ENCODE data around the gene TMEM89. TPM values are rescaled to one million over a fixed set of nuclear protein-coding genes. Genes with fewer than 3 reads are reported as not detected.

The TMEM89 gene
- polyA plus RNA-seq, 1 donor (not counting 4 experiments of a cell fraction or from before 2014, with no cell fraction given) = not detected

- peaks cover 2% of the 10 kb centered on the region for H3K9me1 ChIP-seq (ENCODE audit: control insufficient read depth, extremely low read depth, insufficient read depth, low read length)
- peaks cover 25 to 48% of the 10 kb centered on the region in 2 experiments for H3K36me3 ChIP-seq (ENCODE audit: control insufficient read depth in 2 of 2, extremely low read depth in 1 of 2, insufficient read depth in 2 of 2, low read length in 2 of 2)
- peak; percentile 69 for DNase-seq (ENCODE audit: low read depth, low spot score)
- H3K79me2 ChIP-seq (ENCODE audit: control insufficient read depth, insufficient read depth, low read length) = peaks cover 50% of the 10 kb centered on the region
- no peak for FAIRE-seq
- H2AFZ ChIP-seq (ENCODE audit: control insufficient read depth, low read length) = no peak within 1 kb of the TSS
- peak within 1 kb of the TSS; percentile 98 for H3K27ac ChIP-seq (ENCODE audit: control insufficient read depth, insufficient read depth, low read length)
- H3K4me3 ChIP-seq (ENCODE audit: control insufficient read depth in 2 of 3, extremely low read depth in 1 of 3, insufficient read depth in 2 of 3, low read depth in 1 of 3, low read length in 3 of 3) = peak within 1 kb of the TSS; percentile 60 to 95 (median 91)
- peak within 1 kb of the TSS; percentile 98 for H3K4me2 ChIP-seq (ENCODE audit: control insufficient read depth, extremely low read depth, insufficient read depth, low read depth, low read length)
- TF ChIP-seq CTCF (optimal IDR thresholded peaks at IDR 0.05 in 1 of 3, IDR thresholded peaks at IDR 0.05 in 1 of 3, conservative IDR thresholded peaks at IDR 0.05 in 1 of 3; ENCODE audit: extremely low read depth in 1 of 3, insufficient read depth in 2 of 3, low read length in 3 of 3) (no peak), EZH2 (IDR thresholded peaks at IDR 0.05; ENCODE audit: low read length) (no peak)
- peaks cover 16% of the 10 kb centered on the region for H4K20me1 ChIP-seq (ENCODE audit: control insufficient read depth, extremely low read depth, insufficient read depth, low read length)
- peak within 1 kb of the TSS; percentile 93 for H3K9ac ChIP-seq (ENCODE audit: control insufficient read depth, extremely low read depth, insufficient read depth, low read length)
- H3K4me1 ChIP-seq (ENCODE audit: control insufficient read depth, extremely low read depth, insufficient read depth, low read length) = peaks cover 78% of the 10 kb centered on the region
- dilution Hi-C loops (cut with MboI; ENCODE audit: extremely low pct_ligation_motif_present, low sequenced_read_pairs) = no loop called here
- no peaks in the 10 kb centered on the region for H3K27me3 ChIP-seq (ENCODE audit: control insufficient read depth, extremely low read depth, insufficient read depth, low read length)
- no peaks in the 10 kb centered on the region for H3K9me3 ChIP-seq (ENCODE audit: control insufficient read depth, low read depth, low read length)
These were observed 26.5 kb downstream of the TMEM89 start, which contains the start of gene COL7A1 for GRCh38 chr3:48595075-48595525. Gene COL7A1 (minus strand): TSS chr3:48595329. CDS start chr3:48595159, 170 bp downstream.

GRCh38 chr3:48594417-48595049 lies 27.0 kb downstream of the TMEM89 start:
- Histone ChIP-seq H3K4me1 (ENCODE audit: control insufficient read depth, extremely low read depth, insufficient read depth, low read length) (peaks cover 73% of the 10 kb centered on the region), H3K27ac (ENCODE audit: control insufficient read depth, insufficient read depth, low read length) (peak overlapping the region; percentile 98), H3K4me3 (ENCODE audit: control insufficient read depth in 2 of 3, extremely low read depth in 1 of 3, insufficient read depth in 2 of 3, low read depth in 1 of 3, low read length in 3 of 3) (peak overlapping the region; percentile 60 to 95 (median 91)), H3K36me3 (ENCODE audit: control insufficient read depth in 2 of 2, extremely low read depth in 1 of 2, insufficient read depth in 2 of 2, low read length in 2 of 2) (peaks cover 23 to 54% of the 10 kb centered on the region in 2 experiments), H3K9me1 (ENCODE audit: control insufficient read depth, extremely low read depth, insufficient read depth, low read length) (peaks cover 2% of the 10 kb centered on the region), H4K20me1 (ENCODE audit: control insufficient read depth, extremely low read depth, insufficient read depth, low read length) (peaks cover 16% of the 10 kb centered on the region), H2AFZ (ENCODE audit: control insufficient read depth, low read length) (no peak overlapping the region), H3K9ac (ENCODE audit: control insufficient read depth, extremely low read depth, insufficient read depth, low read length) (peak overlapping the region; percentile 93), H3K79me2 (ENCODE audit: control insufficient read depth, insufficient read depth, low read length) (peaks cover 55% of the 10 kb centered on the region), H3K27me3 (ENCODE audit: control insufficient read depth, extremely low read depth, insufficient read depth, low read length) (no peaks in the 10 kb centered on the region), H3K4me2 (ENCODE audit: control insufficient read depth, extremely low read depth, insufficient read depth, low read depth, low read length) (peak overlapping the region; percentile 98), H3K9me3 (ENCODE audit: control insufficient read depth, low read depth, low read length) (no peaks in the 10 kb centered on the region)
- no peak for DNase-seq (ENCODE audit: low read depth, low spot score)
- no peak for FAIRE-seq
- no peak for TF ChIP-seq CTCF (optimal IDR thresholded peaks at IDR 0.05 in 1 of 3, IDR thresholded peaks at IDR 0.05 in 1 of 3, conservative IDR thresholded peaks at IDR 0.05 in 1 of 3; ENCODE audit: extremely low read depth in 1 of 3, insufficient read depth in 2 of 3, low read length in 3 of 3)
- TF ChIP-seq EZH2 (IDR thresholded peaks at IDR 0.05; ENCODE audit: low read length) = no peak
- dilution Hi-C loops (cut with MboI; ENCODE audit: extremely low pct_ligation_motif_present, low sequenced_read_pairs) = no loop called here
